Activated CD8-positive, alpha-beta memory T cell treated with anti-CD3 and anti-CD28 coated beads, Interleukin-2, amount 50 U/mL, for 48 hours (primary cell): ENCODE results near the gene FMNL1.
"Not testable (repeated sequence)": the region's sequence is repeated elsewhere in the genome, so short reads cannot be mapped to it uniquely, and the experiment has no call there.

Experiments
- DNase-seq: peaks from one replicate; pipeline ENCODE4 v3.0.0-alpha.2; 2020

Gene FMNL1

GRCh38 chr17:45235416-45236281 lies 14.0 kb downstream of the FMNL1 start:
- peak; percentile 91 for DNase-seq

- DNase-seq: no peak
These were observed 14.6 kb downstream of the FMNL1 start for GRCh38 chr17:45236282-45236606.

GRCh38 chr17:45237686-45238085 lies 16.0 kb downstream of the FMNL1 start:
- DNase-seq: no peak

- no peak for DNase-seq
These were observed 16.6 kb downstream of the FMNL1 start for GRCh38 chr17:45238155-45238774.

GRCh38 chr17:45240905-45241327 lies 19.2 kb downstream of the FMNL1 start:
- DNase-seq: no peak

GRCh38 chr17:45241328-45242028 lies 19.8 kb downstream of the FMNL1 start:
- no peak for DNase-seq

- DNase-seq: no peak
These were observed 20.3 kb downstream of the FMNL1 start for GRCh38 chr17:45242029-45242414.

- DNase-seq: no peak
These were observed 22.1 kb downstream of the FMNL1 start for GRCh38 chr17:45243750-45244149.

- no peak for DNase-seq
These were observed 23.3 kb downstream of the FMNL1 start for GRCh38 chr17:45244725-45245656.

- DNase-seq: no peak
These were observed 24.7 kb downstream of the FMNL1 start for GRCh38 chr17:45246338-45246737.

- no peak for DNase-seq
These were observed 25.3 kb downstream of the FMNL1 start for GRCh38 chr17:45246861-45247428.

- peak; percentile 97 for DNase-seq
These were observed 25.9 kb downstream of the FMNL1 start for GRCh38 chr17:45247429-45248131.

- DNase-seq: peak; percentile 83
These were observed 26.7 kb downstream of the FMNL1 start for GRCh38 chr17:45248132-45248957.

GRCh38 chr17:45251931-45252330 lies 30.2 kb downstream of the FMNL1 start:
- no peak for DNase-seq

- not testable (repeated sequence) for DNase-seq
These were observed 31.6 kb downstream of the FMNL1 start for GRCh38 chr17:45253237-45253636.

GRCh38 chr17:45253879-45254278 lies 32.2 kb downstream of the FMNL1 start:
- no peak for DNase-seq

- no peak for DNase-seq
These were observed 33.7 kb downstream of the FMNL1 start for GRCh38 chr17:45255358-45255757.

- no peak for DNase-seq
These were observed 34.7 kb downstream of the FMNL1 start for GRCh38 chr17:45256114-45256966.

- no peak for DNase-seq
These were observed 35.4 kb downstream of the FMNL1 start for GRCh38 chr17:45257115-45257514.

- no peak for DNase-seq
These were observed 37.3 kb downstream of the FMNL1 start for GRCh38 chr17:45258981-45259380.
